Measurements from ENCODE around the gene AUTS2.

AUTS2 gene

GRCh38 chr7:70544016-70544415, 945.7 kb downstream of the AUTS2 start:
- TF ChIP-seq CTCF (IDR thresholded peaks at IDR 0.05; ENCODE audit: low read depth, low read length) = no peak
- H3K4me3 ChIP-seq (ENCODE audit: low read depth, low read length) = no peak overlapping the region

GRCh38 chr7:70545214-70545613, 946.9 kb downstream of the AUTS2 start:
- no peak for TF ChIP-seq CTCF (IDR thresholded peaks at IDR 0.05; ENCODE audit: low read depth, low read length)
- no peak overlapping the region for H3K4me3 ChIP-seq (ENCODE audit: low read depth, low read length)

GRCh38 chr7:70552141-70552540, 953.9 kb downstream of the AUTS2 start:
- H3K4me3 ChIP-seq (ENCODE audit: low read depth, low read length) = no peak overlapping the region

GRCh38 chr7:70553364-70553763, 955.1 kb downstream of the AUTS2 start:
- no peak overlapping the region for H3K4me3 ChIP-seq (ENCODE audit: low read depth, low read length)
- no peak for TF ChIP-seq CTCF (IDR thresholded peaks at IDR 0.05; ENCODE audit: low read depth, low read length)

More at GRCh38 chr7:70552141-70552540, 953.9 kb downstream of the AUTS2 start:
- no peak for TF ChIP-seq CTCF (IDR thresholded peaks at IDR 0.05; ENCODE audit: low read depth, low read length)

GRCh38 chr7:70554646-70555045, 956.4 kb downstream of the AUTS2 start:
- no peak overlapping the region for H3K4me3 ChIP-seq (ENCODE audit: low read depth, low read length)
- TF ChIP-seq CTCF (IDR thresholded peaks at IDR 0.05; ENCODE audit: low read depth, low read length) = no peak

GRCh38 chr7:70556761-70557160, 958.5 kb downstream of the AUTS2 start:
- no peak for TF ChIP-seq CTCF (IDR thresholded peaks at IDR 0.05; ENCODE audit: low read depth, low read length)
- H3K4me3 ChIP-seq (ENCODE audit: low read depth, low read length) = no peak overlapping the region

- no peak for TF ChIP-seq CTCF (IDR thresholded peaks at IDR 0.05; ENCODE audit: low read depth, low read length)
- H3K4me3 ChIP-seq (ENCODE audit: low read depth, low read length) = no peak overlapping the region
Observed at GRCh38 chr7:70557338-70557737, 959.1 kb downstream of the AUTS2 start.
